TTC549 (cell line): ENCODE data around the gene LAMC1.

Source experiments
- FAIRE-seq: peaks from 2 replicates; lab custom pipeline; 2012; peaks lifted over from hg19 to GRCh38; lab: Jason Lieb, UNC

LAMC1 gene

GRCh38 chr1:183021405-183022201, 1.6 kb upstream of the LAMC1 start:
- no peak for FAIRE-seq

GRCh38 chr1:183022202-183023145, 746 bp upstream of the LAMC1 start:
- FAIRE-seq: no peak

GRCh38 chr1:183023601-183024316, 539 bp downstream of the LAMC1 start:
- FAIRE-seq: no peak

GRCh38 chr1:183024317-183025009, 1.2 kb downstream of the LAMC1 start:
- FAIRE-seq: no peak

GRCh38 chr1:183025010-183025337, 1.8 kb downstream of the LAMC1 start:
- FAIRE-seq: no peak

GRCh38 chr1:183025782-183026774, 2.9 kb downstream of the LAMC1 start:
- FAIRE-seq: no peak

- no peak for FAIRE-seq
These were observed 3.8 kb downstream of the LAMC1 start for GRCh38 chr1:183027031-183027430.

GRCh38 chr1:183027791-183028190, 4.6 kb downstream of the LAMC1 start:
- FAIRE-seq: no peak

- FAIRE-seq: no peak
These were observed 6.4 kb downstream of the LAMC1 start for GRCh38 chr1:183029591-183030000.

- FAIRE-seq: no peak
These were observed 6.8 kb downstream of the LAMC1 start for GRCh38 chr1:183030053-183030452.

- FAIRE-seq: no peak
These were observed 9.1 kb downstream of the LAMC1 start for GRCh38 chr1:183032122-183032921.

- FAIRE-seq: no peak
These were observed 10.0 kb downstream of the LAMC1 start for GRCh38 chr1:183033205-183033604.

GRCh38 chr1:183034682-183035081, 11.5 kb downstream of the LAMC1 start:
- FAIRE-seq: no peak

GRCh38 chr1:183038333-183038866, 15.2 kb downstream of the LAMC1 start:
- no peak for FAIRE-seq

GRCh38 chr1:183038913-183039312, 15.7 kb downstream of the LAMC1 start:
- no peak for FAIRE-seq

GRCh38 chr1:183039330-183039729, 16.1 kb downstream of the LAMC1 start:
- no peak for FAIRE-seq

GRCh38 chr1:183039985-183040447, 16.8 kb downstream of the LAMC1 start:
- FAIRE-seq: no peak

GRCh38 chr1:183040547-183040971, 17.3 kb downstream of the LAMC1 start:
- no peak for FAIRE-seq

GRCh38 chr1:183043254-183043653, 20.0 kb downstream of the LAMC1 start:
- FAIRE-seq: peak; percentile 47
